H9 (cell line): Measurements from ENCODE around the gene ABCA12. TPM values are rescaled to one million over a fixed set of nuclear protein-coding genes. Genes with fewer than 3 reads are reported as not detected.

ENCODE experiments used
- DNase-seq: peaks from one replicate; pipeline ENCODE4 v3.0.0-alpha.2; 2017
- H2AFZ ChIP-seq: one replicate; pipeline ENCODE4 v1.6.1; 2013; ENCODE audit warnings: mild to moderate bottlenecking, low read length, control low read depth, moderate library complexity
- H2AK5ac ChIP-seq: 2 replicates; pipeline ENCODE4 v1.6.1; 2013; ENCODE audit warnings: low read length, control low read depth, mixed read lengths; ENCODE audit not compliant: insufficient read length
- H2BK120ac ChIP-seq: one replicate; pipeline ENCODE4 v1.6.1; 2013; ENCODE audit warnings: low read depth, mild to moderate bottlenecking, low read length, control low read depth, inconsistent platforms; ENCODE audit not compliant: poor library complexity, severe bottlenecking
- H2BK12ac ChIP-seq: 2 replicates; pipeline ENCODE4 v1.6.1; 2013; ENCODE audit warnings: low read length, control low read depth, mixed read lengths, low read depth; ENCODE audit not compliant: insufficient read length
- H2BK15ac ChIP-seq: 2 replicates; pipeline ENCODE4 v1.6.1; 2013; ENCODE audit warnings: low read depth, low read length, control low read depth
- H2BK20ac ChIP-seq: one replicate; pipeline ENCODE4 v1.6.1; 2013; ENCODE audit warnings: low read depth, mild to moderate bottlenecking, low read length, control low read depth, inconsistent platforms; ENCODE audit not compliant: poor library complexity, severe bottlenecking
- H2BK5ac ChIP-seq: 2 replicates; pipeline ENCODE4 v1.6.1; 2013; ENCODE audit warnings: low read length, control low read depth, mixed read lengths; ENCODE audit not compliant: insufficient read length
- H3K14ac ChIP-seq: 2 replicates; pipeline ENCODE4 v1.6.1; 2013; ENCODE audit warnings: low read length, control low read depth; ENCODE audit not compliant: insufficient read depth
- H3K18ac ChIP-seq: 2 replicates; pipeline ENCODE4 v1.6.1; 2013; ENCODE audit warnings: low read depth, mild to moderate bottlenecking, mixed read lengths, low read length, control low read depth; ENCODE audit not compliant: insufficient read length
- H3K23ac ChIP-seq: 2 replicates; pipeline ENCODE4 v1.6.1; 2013; ENCODE audit warnings: low read length, control low read depth, mixed read lengths, low read depth; ENCODE audit not compliant: insufficient read length
- H3K23me2 ChIP-seq: 2 replicates; pipeline ENCODE4 v1.6.1; 2013; ENCODE audit warnings: low read depth, mild to moderate bottlenecking, mixed read lengths, low read length, control low read depth; ENCODE audit not compliant: insufficient read length, poor library complexity, severe bottlenecking
- H3K27ac ChIP-seq: 2 replicates; pipeline ENCODE4 v1.5.1; 2013; ENCODE audit warnings: low read length, control low read depth, mixed read lengths, low read depth; ENCODE audit not compliant: insufficient read length
- H3K27me3 ChIP-seq: 2 replicates; pipeline ENCODE4 v1.6.1; 2013; ENCODE audit warnings: low read length, control low read depth, inconsistent platforms; ENCODE audit not compliant: insufficient read depth
- H3K4ac ChIP-seq: 2 replicates; pipeline ENCODE4 v1.6.1; 2013; ENCODE audit warnings: low read depth, mild to moderate bottlenecking, control low read depth, inconsistent platforms, low read length, moderate library complexity
- H3K4me1 ChIP-seq: 2 replicates; pipeline ENCODE4 v1.6.1; 2013; ENCODE audit warnings: low read length, control low read depth, inconsistent platforms; ENCODE audit not compliant: insufficient read depth
- H3K4me2 ChIP-seq: 2 replicates; pipeline ENCODE4 v1.6.1; 2013; ENCODE audit warnings: low read length, control low read depth, mixed read lengths; ENCODE audit not compliant: insufficient read length, insufficient read depth
- H3K56ac ChIP-seq: 2 replicates; pipeline ENCODE4 v1.6.1; 2013; ENCODE audit warnings: low read depth, mild to moderate bottlenecking, mixed read lengths, low read length, control low read depth; ENCODE audit not compliant: insufficient read length
- H3K79me1 ChIP-seq: 2 replicates; pipeline ENCODE4 v1.6.1; 2013; ENCODE audit warnings: low read depth, mild to moderate bottlenecking, moderate library complexity, low read length, control low read depth, inconsistent platforms; ENCODE audit not compliant: insufficient read depth, poor library complexity, severe bottlenecking
- H3K79me2 ChIP-seq: 2 replicates; pipeline ENCODE4 v1.6.1; 2013; ENCODE audit warnings: low read length, control low read depth, inconsistent platforms; ENCODE audit not compliant: insufficient read depth
- H3K9ac ChIP-seq: 2 replicates; pipeline ENCODE4 v1.6.1; 2013; ENCODE audit warnings: low read length, control low read depth, mixed read lengths; ENCODE audit not compliant: insufficient read length; ENCODE audit errors: extremely low read depth
- H3K9me3 ChIP-seq: one replicate; pipeline ENCODE4 v1.6.1; 2013; ENCODE audit warnings: low read depth, low read length, inconsistent platforms; ENCODE audit not compliant: control insufficient read depth
- H3T11ph ChIP-seq: one replicate; pipeline ENCODE4 v1.6.1; 2013; ENCODE audit warnings: mild to moderate bottlenecking, low read length, control low read depth, inconsistent platforms
- H4K20me1 ChIP-seq: one replicate; pipeline ENCODE4 v1.6.1; 2013; ENCODE audit not compliant: control insufficient read depth, insufficient read length, insufficient read depth
- H4K5ac ChIP-seq: 2 replicates; pipeline ENCODE4 v1.6.1; 2013; ENCODE audit warnings: low read depth, mild to moderate bottlenecking, mixed read lengths, low read length, control low read depth; ENCODE audit not compliant: insufficient read length
- H4K8ac ChIP-seq: replicated peaks from 2 replicates; pipeline ENCODE4 v1.6.1; 2013; ENCODE audit warnings: low read length, control low read depth, mixed read lengths, low read depth; ENCODE audit not compliant: insufficient read length
- H4K91ac ChIP-seq: 2 replicates; pipeline ENCODE4 v1.6.1; 2013; ENCODE audit warnings: low read depth, mild to moderate bottlenecking, moderate library complexity, mixed read lengths, low read length, control low read depth; ENCODE audit not compliant: insufficient read length
- H3K27ac Mint-ChIP-seq, 3 experiments: 2 replicates in 2 of 3; 3 replicates in 1 of 3; pipeline ENCODE4 v1.8.0; 2020 to 2021; ENCODE audit warnings: mixed read lengths in 3 of 3, mild to moderate bottlenecking in 1 of 3, moderate library complexity in 1 of 3
- H3K27me3 Mint-ChIP-seq: 2 replicates; pipeline ENCODE4 v1.8.0; 2021; ENCODE audit warnings: low read depth, mild to moderate bottlenecking, moderate library complexity, mixed read lengths
- H3K36me3 Mint-ChIP-seq, 3 experiments: 2 replicates in 2 of 3; 3 replicates in 1 of 3; pipeline ENCODE4 v1.8.0; 2020 to 2021; ENCODE audit warnings: low read depth in 3 of 3, mixed read lengths in 3 of 3; ENCODE audit not compliant: insufficient read depth in 1 of 3
- H3K4me1 Mint-ChIP-seq, 2 experiments: 2 replicates each; pipeline ENCODE4 v1.8.0; 2020; ENCODE audit warnings: mixed read lengths in 2 of 2
- H3K4me3 Mint-ChIP-seq, 2 experiments: 2 replicates in 1 of 2; 3 replicates in 1 of 2; pipeline ENCODE4 v1.8.0; 2020 to 2021; ENCODE audit warnings: mild to moderate bottlenecking in 2 of 2, mixed read lengths in 2 of 2, moderate library complexity in 1 of 2
- H3K9me3 Mint-ChIP-seq, 2 experiments: 2 replicates in 1 of 2; 3 replicates in 1 of 2; pipeline ENCODE4 v1.8.0; 2020; ENCODE audit warnings: mild to moderate bottlenecking in 2 of 2, mixed read lengths in 2 of 2, moderate library complexity in 1 of 2
- CTCF ChIP-seq: fragments of 200-600 bp; sonication (generic); conservative IDR thresholded peaks from 3 replicates; pipeline ENCODE4 v1.8.0; 2021; ENCODE audit warnings: antibody characterized with exemption, mild to moderate bottlenecking
- WGBS: extraction: QIAGEN DNeasy Blood & Tissue Kit; methylation state at CpG from one replicate; pipeline ENCODE4 v1.1.7; 2013; ENCODE audit warnings: missing lambda C conversion rate, low lambda C conversion rate, mixed read lengths; ENCODE audit not compliant: insufficient read length; ENCODE audit errors: extremely low coverage; 5-methylcytosine and 5-hydroxymethylcytosine counted together
- total RNA-seq: library from RNA; stranded (reverse); gene quantifications from 2 replicates; pipeline ENCODE4 v1.2.1, GENCODE V29; 2021

ABCA12 gene
- total RNA-seq, 1 experiment from 2014 or later: not detected

GRCh38 chr2:215083146-215083545, 55.3 kb downstream of the ABCA12 start:
- H3K9ac ChIP-seq: no peak overlapping the region
- H2BK12ac ChIP-seq: no peak overlapping the region
- no peak for DNase-seq
- no peak overlapping the region for H2AFZ ChIP-seq
- no peak overlapping the region for H4K8ac ChIP-seq
- no peak overlapping the region for H3T11ph ChIP-seq
- H2BK5ac ChIP-seq: no peak overlapping the region
- H3K27me3 ChIP-seq: no peaks in the 10 kb centered on the region
- Mint-ChIP-seq H3K27me3 (no peaks in the 10 kb centered on the region), H3K9me3 (no peaks in the 10 kb centered on the region; a peak in 1 of 5 replicates), H3K27ac (no peak overlapping the region), H3K4me3 (no peak overlapping the region), H3K36me3 (no peaks in the 10 kb centered on the region), H3K4me1 (peaks cover 3 to 4% of the 10 kb centered on the region in 2 experiments)
- no peak overlapping the region for H4K5ac ChIP-seq
- no peak overlapping the region for H3K23ac ChIP-seq
- no peak overlapping the region for H3K56ac ChIP-seq
- no peak overlapping the region for H2BK15ac ChIP-seq
- H2BK20ac ChIP-seq: no peak overlapping the region
- no peak overlapping the region for H3K4ac ChIP-seq
- no peak overlapping the region for H3K4me2 ChIP-seq
- H2BK120ac ChIP-seq: no peak overlapping the region
- H3K79me2 ChIP-seq: no peaks in the 10 kb centered on the region
- no peaks in the 10 kb centered on the region for H3K79me1 ChIP-seq
- no peaks in the 10 kb centered on the region for H3K9me3 ChIP-seq
- H4K91ac ChIP-seq: no peak overlapping the region
- H2AK5ac ChIP-seq: no peak overlapping the region
- no peak for TF ChIP-seq CTCF
- no peak overlapping the region for H3K18ac ChIP-seq
- no peaks in the 10 kb centered on the region for H3K23me2 ChIP-seq
- no CpG with 5 or more reads among the region's 4 CpGs for whole genome bisulfite sequencing
- H3K14ac ChIP-seq: no peak overlapping the region
- no peaks in the 10 kb centered on the region for H3K4me1 ChIP-seq
- H3K27ac ChIP-seq: no peak overlapping the region
- H4K20me1 ChIP-seq: no peaks in the 10 kb centered on the region
